Measurements from ENCODE around the gene PIK3CG.

PIK3CG gene

GRCh38 chr7:106883456-106884026, 18.5 kb downstream of the PIK3CG start:
- Histone ChIP-seq H3K36me3 (ENCODE audit: low read length) (peaks cover 71% of the 10 kb centered on the region), H3K27me3 (ENCODE audit: low read length) (no peaks in the 10 kb centered on the region), H3K4me2 (ENCODE audit: low read depth, low read length, poor library complexity, severe bottlenecking) (no peak overlapping the region), H3K4me3 (ENCODE audit: insufficient read depth, low read length, poor library complexity, severe bottlenecking) (no peak overlapping the region), H4K20me1 (ENCODE audit: low read depth, low read length) (no peaks in the 10 kb centered on the region), H3F3A (ENCODE audit: insufficient read depth) (no peaks in the 10 kb centered on the region), H3K27ac (ENCODE audit: low read depth, low read length) (no peak overlapping the region), H3K9me2 (replicated peaks; ENCODE audit: insufficient read depth, low read length) (no peaks in the 10 kb centered on the region), H3K9me3 (ENCODE audit: insufficient read depth, low read length) (no peaks in the 10 kb centered on the region), H3K79me2 (ENCODE audit: insufficient read depth, low read length) (0 out of 2 replicates have a peak, but pooled peaks cover 4% of the 10 kb centered on the region), H3K9ac (ENCODE audit: low read length) (no peak overlapping the region), H2AFZ (ENCODE audit: low read depth, low read length, severe bottlenecking) (no peak overlapping the region)
- no peak for TF ChIP-seq EZH2phosphoT487 (conservative IDR thresholded peaks at IDR 0.05; ENCODE audit: low read length)
- TF ChIP-seq CTCF (IDR thresholded peaks at IDR 0.05; ENCODE audit: insufficient read depth, low read length, poor library complexity, severe bottlenecking) = no peak

GRCh38 chr7:106885652-106886051, 20.6 kb downstream of the PIK3CG start:
- TF ChIP-seq CTCF (IDR thresholded peaks at IDR 0.05; ENCODE audit: insufficient read depth, low read length, poor library complexity, severe bottlenecking) = no peak
- no peak for TF ChIP-seq EZH2phosphoT487 (conservative IDR thresholded peaks at IDR 0.05; ENCODE audit: low read length)
- Histone ChIP-seq H3K27me3 (ENCODE audit: low read length) (no peaks in the 10 kb centered on the region), H2AFZ (ENCODE audit: low read depth, low read length, severe bottlenecking) (no peak overlapping the region), H3K9me2 (replicated peaks; ENCODE audit: insufficient read depth, low read length) (no peaks in the 10 kb centered on the region), H3K4me3 (ENCODE audit: insufficient read depth, low read length, poor library complexity, severe bottlenecking) (no peak overlapping the region), H3K9ac (ENCODE audit: low read length) (no peak overlapping the region), H3F3A (ENCODE audit: insufficient read depth) (no peaks in the 10 kb centered on the region), H3K36me3 (ENCODE audit: low read length) (peaks cover 64% of the 10 kb centered on the region), H3K9me3 (ENCODE audit: insufficient read depth, low read length) (no peaks in the 10 kb centered on the region), H4K20me1 (ENCODE audit: low read depth, low read length) (no peaks in the 10 kb centered on the region), H3K79me2 (ENCODE audit: insufficient read depth, low read length) (no peaks in the 10 kb centered on the region), H3K4me2 (ENCODE audit: low read depth, low read length, poor library complexity, severe bottlenecking) (no peak overlapping the region), H3K27ac (ENCODE audit: low read depth, low read length) (no peak overlapping the region)

GRCh38 chr7:106887421-106887820, 22.3 kb downstream of the PIK3CG start:
- Histone ChIP-seq H3K9me2 (replicated peaks; ENCODE audit: insufficient read depth, low read length) (no peaks in the 10 kb centered on the region), H3F3A (ENCODE audit: insufficient read depth) (no peaks in the 10 kb centered on the region), H3K27me3 (ENCODE audit: low read length) (no peaks in the 10 kb centered on the region), H4K20me1 (ENCODE audit: low read depth, low read length) (no peaks in the 10 kb centered on the region), H3K27ac (ENCODE audit: low read depth, low read length) (no peak overlapping the region), H3K4me3 (ENCODE audit: insufficient read depth, low read length, poor library complexity, severe bottlenecking) (no peak overlapping the region), H3K9ac (ENCODE audit: low read length) (no peak overlapping the region), H3K4me2 (ENCODE audit: low read depth, low read length, poor library complexity, severe bottlenecking) (no peak overlapping the region), H3K9me3 (ENCODE audit: insufficient read depth, low read length) (no peaks in the 10 kb centered on the region), H2AFZ (ENCODE audit: low read depth, low read length, severe bottlenecking) (no peak overlapping the region), H3K79me2 (ENCODE audit: insufficient read depth, low read length) (no peaks in the 10 kb centered on the region), H3K36me3 (ENCODE audit: low read length) (peaks cover 59% of the 10 kb centered on the region)
- TF ChIP-seq EZH2phosphoT487 (conservative IDR thresholded peaks at IDR 0.05; ENCODE audit: low read length) (no peak), CTCF (IDR thresholded peaks at IDR 0.05; ENCODE audit: insufficient read depth, low read length, poor library complexity, severe bottlenecking) (no peak)
